PFSK-1 (cell line): ENCODE data around the gene TSC22D2.

Source experiments
- FOXP2 ChIP-seq: optimal IDR thresholded peaks from 2 replicates; pipeline ENCODE3; 2011; ENCODE audit warnings: borderline replicate concordance, control low read depth, inconsistent platforms; ENCODE audit not compliant: insufficient read depth; ENCODE audit errors: extremely low read length, extremely low read depth
- POLR2AphosphoS5 ChIP-seq: IDR thresholded peaks from 2 replicates; pipeline ENCODE4 v1.6.1; 2012; ENCODE audit warnings: low read depth, mild to moderate bottlenecking, control low read depth, low read length, moderate library complexity
- SIN3A ChIP-seq: IDR thresholded peaks from 2 replicates; pipeline ENCODE4 v1.6.1; 2012; ENCODE audit warnings: mild to moderate bottlenecking, low read length, moderate library complexity, borderline replicate concordance; ENCODE audit not compliant: insufficient read depth
- TAF1 ChIP-seq: IDR thresholded peaks from 2 replicates; pipeline ENCODE4 v1.6.1; 2012; ENCODE audit warnings: low read length, control low read depth, borderline replicate concordance; ENCODE audit not compliant: insufficient read depth
- TF ChIP-seq, protein P1 (sequence below), 2 experiments: IDR thresholded peaks; 2 replicates each; pipeline versions ENCODE4 v1.6.1 to v1.8.0; 2011 to 2012; ENCODE audit warnings: low read depth in 2 of 2, low read length in 2 of 2, control low read depth in 1 of 2, inconsistent platforms in 1 of 2, mild to moderate bottlenecking in 1 of 2, moderate library complexity in 1 of 2; ENCODE audit not compliant: insufficient read depth in 1 of 2

Gene TSC22D2

DNA sequence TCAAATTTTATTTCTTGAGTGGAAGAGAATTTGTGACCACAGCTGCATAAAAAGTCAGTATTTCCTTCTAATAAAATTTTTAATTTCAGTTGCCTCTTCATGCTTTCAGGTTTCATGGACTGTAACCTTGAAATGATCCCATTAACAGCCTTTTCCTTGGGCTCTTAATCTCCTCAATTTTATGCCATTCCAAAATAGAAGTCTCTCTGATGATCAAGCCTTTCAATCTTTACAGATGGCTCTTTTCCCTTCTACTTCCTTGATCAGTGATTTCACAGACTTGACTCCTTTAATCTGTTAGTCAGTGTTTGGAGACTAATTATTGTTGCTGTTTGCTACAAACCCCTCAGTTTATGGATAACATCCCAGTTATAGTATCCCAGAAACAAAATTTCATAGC, 11.9 kb downstream of the TSC22D2 start:
- TF ChIP-seq SIN3A (no peak), FOXP2 (no peak), POLR2AphosphoS5 (no peak), TAF1 (no peak)
- TF ChIP-seq, protein P1, sequence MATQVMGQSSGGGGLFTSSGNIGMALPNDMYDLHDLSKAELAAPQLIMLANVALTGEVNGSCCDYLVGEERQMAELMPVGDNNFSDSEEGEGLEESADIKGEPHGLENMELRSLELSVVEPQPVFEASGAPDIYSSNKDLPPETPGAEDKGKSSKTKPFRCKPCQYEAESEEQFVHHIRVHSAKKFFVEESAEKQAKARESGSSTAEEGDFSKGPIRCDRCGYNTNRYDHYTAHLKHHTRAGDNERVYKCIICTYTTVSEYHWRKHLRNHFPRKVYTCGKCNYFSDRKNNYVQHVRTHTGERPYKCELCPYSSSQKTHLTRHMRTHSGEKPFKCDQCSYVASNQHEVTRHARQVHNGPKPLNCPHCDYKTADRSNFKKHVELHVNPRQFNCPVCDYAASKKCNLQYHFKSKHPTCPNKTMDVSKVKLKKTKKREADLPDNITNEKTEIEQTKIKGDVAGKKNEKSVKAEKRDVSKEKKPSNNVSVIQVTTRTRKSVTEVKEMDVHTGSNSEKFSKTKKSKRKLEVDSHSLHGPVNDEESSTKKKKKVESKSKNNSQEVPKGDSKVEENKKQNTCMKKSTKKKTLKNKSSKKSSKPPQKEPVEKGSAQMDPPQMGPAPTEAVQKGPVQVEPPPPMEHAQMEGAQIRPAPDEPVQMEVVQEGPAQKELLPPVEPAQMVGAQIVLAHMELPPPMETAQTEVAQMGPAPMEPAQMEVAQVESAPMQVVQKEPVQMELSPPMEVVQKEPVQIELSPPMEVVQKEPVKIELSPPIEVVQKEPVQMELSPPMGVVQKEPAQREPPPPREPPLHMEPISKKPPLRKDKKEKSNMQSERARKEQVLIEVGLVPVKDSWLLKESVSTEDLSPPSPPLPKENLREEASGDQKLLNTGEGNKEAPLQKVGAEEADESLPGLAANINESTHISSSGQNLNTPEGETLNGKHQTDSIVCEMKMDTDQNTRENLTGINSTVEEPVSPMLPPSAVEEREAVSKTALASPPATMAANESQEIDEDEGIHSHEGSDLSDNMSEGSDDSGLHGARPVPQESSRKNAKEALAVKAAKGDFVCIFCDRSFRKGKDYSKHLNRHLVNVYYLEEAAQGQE (IDR thresholded peaks at IDR 0.05; ENCODE audit: insufficient read depth in 1 of 2, low read depth in 2 of 2, low read length in 2 of 2) = no peak

DNA sequence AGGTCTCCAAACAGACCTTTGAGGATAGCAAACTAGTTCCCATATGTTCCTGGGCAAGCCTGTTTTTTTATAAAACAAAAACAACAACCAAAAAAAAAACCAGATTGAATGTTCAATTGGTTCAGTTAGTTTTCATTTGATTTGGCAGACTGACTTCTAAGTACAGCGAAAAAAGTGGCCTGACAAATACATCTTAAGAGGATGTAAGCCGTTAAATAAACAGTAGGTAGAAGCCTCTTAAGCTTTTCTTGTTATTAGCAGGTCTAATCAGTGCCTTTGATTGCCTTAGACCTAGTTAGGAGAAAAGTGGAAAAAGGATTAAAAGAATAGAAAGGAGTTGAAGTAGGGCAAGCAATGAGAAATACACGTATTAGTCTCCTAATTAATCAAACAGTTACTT, 13.2 kb downstream of the TSC22D2 start:
- no peak for TF ChIP-seq FOXP2

DNA sequence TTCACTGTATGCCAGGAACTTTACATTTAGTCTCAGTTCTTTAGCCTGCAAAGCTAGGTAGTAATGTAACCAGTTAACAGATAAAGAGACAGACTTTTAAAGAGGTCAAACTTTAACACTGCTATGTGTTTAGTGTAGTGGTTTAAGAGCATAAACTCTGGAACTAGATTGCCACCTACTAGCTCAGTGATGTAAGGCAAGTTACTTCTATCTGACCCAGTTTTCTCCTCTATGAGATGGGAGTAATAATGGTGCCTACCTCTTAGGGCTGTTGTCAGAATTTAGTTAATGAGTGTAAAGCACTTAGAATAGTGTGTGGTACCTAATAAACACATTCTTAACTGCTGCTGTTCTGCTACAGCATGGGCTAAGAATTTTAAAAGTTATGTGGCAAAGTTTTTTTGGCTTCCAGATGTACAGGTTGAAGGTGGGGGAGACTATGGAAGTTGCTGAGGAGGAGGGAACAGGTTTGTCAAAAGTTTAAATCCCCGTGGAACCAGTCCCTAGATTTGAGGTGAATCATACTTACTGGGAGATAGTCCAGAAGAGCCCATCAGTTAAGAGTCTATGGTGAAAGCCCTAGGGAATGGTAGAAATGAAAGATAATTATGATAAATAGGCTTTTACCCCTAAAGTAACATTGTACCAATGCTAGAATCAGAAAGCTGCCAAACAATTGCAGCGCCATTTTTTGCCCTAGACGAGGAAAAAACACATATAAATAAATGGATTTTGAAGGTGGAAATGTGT, 13.9 kb downstream of the TSC22D2 start:
- no peak for TF ChIP-seq FOXP2
- TF ChIP-seq TAF1 = no peak
- TF ChIP-seq, protein P1 (IDR thresholded peaks at IDR 0.05; ENCODE audit: insufficient read depth in 1 of 2, low read depth in 2 of 2, low read length in 2 of 2) = no peak
- TF ChIP-seq SIN3A = no peak
- no peak for TF ChIP-seq POLR2AphosphoS5

DNA sequence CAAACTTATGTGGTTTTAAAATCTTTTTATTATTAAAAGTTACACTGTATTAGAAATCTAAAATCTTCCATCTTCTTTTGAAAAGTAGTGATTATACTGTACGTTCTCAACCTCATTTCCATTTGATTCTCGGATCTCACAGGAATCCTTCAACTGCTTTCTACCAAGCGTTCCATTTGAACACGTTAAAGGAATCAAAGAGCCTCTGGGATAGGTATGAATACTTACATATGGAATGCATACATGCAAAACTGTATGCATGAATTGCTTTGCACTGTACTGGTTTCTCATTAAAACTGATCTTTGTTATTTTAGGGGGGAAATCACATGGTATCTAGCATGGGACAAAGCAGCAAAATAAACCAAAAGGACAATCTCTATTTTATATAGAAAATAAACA, 14.8 kb downstream of the TSC22D2 start:
- no peak for TF ChIP-seq SIN3A
- no peak for TF ChIP-seq FOXP2
- TF ChIP-seq, protein P1 (IDR thresholded peaks at IDR 0.05; ENCODE audit: insufficient read depth in 1 of 2, low read depth in 2 of 2, low read length in 2 of 2) = no peak
- no peak for TF ChIP-seq TAF1
- no peak for TF ChIP-seq POLR2AphosphoS5

DNA sequence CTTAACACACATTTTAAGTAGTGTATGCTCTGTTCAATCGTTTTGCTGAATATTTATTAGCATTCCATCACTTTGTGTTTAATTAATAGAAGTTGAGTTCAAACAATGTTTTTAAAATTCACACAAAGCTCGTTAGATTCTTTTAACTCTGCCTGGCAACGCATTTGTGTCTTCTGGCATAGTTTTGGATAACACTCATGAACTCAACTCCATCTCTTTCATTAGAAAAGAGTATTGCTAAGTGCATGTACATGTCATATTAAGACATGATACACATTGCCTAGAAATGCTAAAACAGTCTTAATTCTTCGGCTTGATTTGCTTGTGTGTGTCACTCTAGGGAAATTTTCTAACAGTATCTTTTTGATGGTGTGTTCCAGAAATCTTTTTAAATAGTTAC, 15.7 kb downstream of the TSC22D2 start:
- TF ChIP-seq SIN3A (no peak), POLR2AphosphoS5 (no peak), FOXP2 (no peak), TAF1 (no peak)
- TF ChIP-seq, protein P1 (IDR thresholded peaks at IDR 0.05; ENCODE audit: insufficient read depth in 1 of 2, low read depth in 2 of 2, low read length in 2 of 2) = no peak
